HCT116 (cell line): Measurements from ENCODE around the gene IL22RA1.

ENCODE experiments used
- CEBPB ChIP-seq: IDR thresholded peaks from 2 replicates; pipeline ENCODE4 v1.6.1; 2012; ENCODE audit warnings: low read depth
- CTCF ChIP-seq, 3 experiments: fragments of 200-600 bp in 1 of 3; sonication (generic) in 1 of 3; IDR thresholded peaks in 2 of 3; conservative IDR thresholded peaks in 1 of 3; 2 replicates each; pipeline ENCODE4 v1.5.1; 2012 to 2017; ENCODE audit warnings: low read depth in 2 of 3, low read length in 2 of 3, antibody characterized with exemption in 1 of 3, borderline replicate concordance in 1 of 3, control low read depth in 1 of 3, mild to moderate bottlenecking in 1 of 3, mixed read lengths in 1 of 3, mixed run types in 1 of 3, moderate library complexity in 1 of 3; ENCODE audit not compliant: insufficient read depth in 1 of 3
- EZH2 ChIP-seq: fragments of 200-600 bp; sonication (generic); IDR thresholded peaks from 2 replicates; pipeline ENCODE4 v1.6.1; 2017; ENCODE audit warnings: antibody characterized with exemption, mixed run types
- EZH2phosphoT487 ChIP-seq: fragments of 200-600 bp; IDR thresholded peaks from 2 replicates; pipeline ENCODE4 v1.6.1; 2018; ENCODE audit warnings: antibody characterized with exemption, borderline replicate concordance
- JUND ChIP-seq: IDR thresholded peaks from 2 replicates; pipeline ENCODE4 v1.6.1; 2012
- POLR2A ChIP-seq: IDR thresholded peaks from 2 replicates; pipeline ENCODE4 v1.7.0; 2011; ENCODE audit warnings: borderline replicate concordance; ENCODE audit not compliant: insufficient read depth, insufficient read length; ENCODE audit errors: extremely low read depth
- POLR2AphosphoS5 ChIP-seq: IDR thresholded peaks from 2 replicates; pipeline ENCODE4 v1.6.1; 2011; ENCODE audit warnings: mild to moderate bottlenecking, low read depth, low read length, moderate library complexity
- RAD21 ChIP-seq: IDR thresholded peaks from 2 replicates; pipeline ENCODE4 v1.6.1; 2012; ENCODE audit warnings: low read depth, mild to moderate bottlenecking
- TCF7L2 ChIP-seq: IDR thresholded peaks from 2 replicates; pipeline ENCODE4 v1.7.0; 2011; ENCODE audit warnings: borderline replicate concordance, inconsistent platforms; ENCODE audit not compliant: insufficient read depth, insufficient read length; ENCODE audit errors: extremely low read depth
- ZBTB33 ChIP-seq: IDR thresholded peaks from 2 replicates; pipeline ENCODE4 v1.6.1; 2011; ENCODE audit warnings: mild to moderate bottlenecking, low read length, moderate library complexity; ENCODE audit not compliant: insufficient replicate concordance; ENCODE audit errors: extremely low read depth

- no peak for TF ChIP-seq RAD21
- TF ChIP-seq CTCF (IDR thresholded peaks at IDR 0.05 in 2 of 3, conservative IDR thresholded peaks at IDR 0.05 in 1 of 3; ENCODE audit: borderline replicate concordance in 1 of 3, insufficient read depth in 1 of 3, low read depth in 2 of 3, low read length in 2 of 3), result no peak
- TF ChIP-seq JUND, result no peak
- no peak for TF ChIP-seq POLR2A
- no peak for TF ChIP-seq POLR2AphosphoS5
- no peak for TF ChIP-seq EZH2phosphoT487
- no peak for TF ChIP-seq TCF7L2
- TF ChIP-seq EZH2, result no peak
- no peak for TF ChIP-seq ZBTB33
- TF ChIP-seq CEBPB, result no peak
Measured at GRCh38 chr1:24117132-24117531, 25.8 kb downstream of the IL22RA1 start.
